Osteocyte (in vitro differentiated cells): ENCODE results near the gene PEX11B. TPM values are rescaled to one million over a fixed set of nuclear protein-coding genes. Genes with fewer than 3 reads are reported as not detected.

Experiments used
- DNase-seq: peaks from one replicate; pipeline ENCODE4 v3.0.0; 2021; ENCODE audit warnings: mixed read lengths; ENCODE audit not compliant: unreplicated experiment; ENCODE audit errors: extremely low spot score
- H3K27ac Mint-ChIP-seq: one replicate; pipeline ENCODE4 v1.8.0; 2021; ENCODE audit warnings: mild to moderate bottlenecking, mixed read lengths; ENCODE audit not compliant: unreplicated experiment
- H3K27me3 Mint-ChIP-seq: one replicate; pipeline ENCODE4 v1.8.0; 2021; ENCODE audit warnings: mixed read lengths; ENCODE audit not compliant: unreplicated experiment
- H3K36me3 Mint-ChIP-seq: one replicate; pipeline ENCODE4 v1.8.0; 2021; ENCODE audit warnings: mixed read lengths; ENCODE audit not compliant: unreplicated experiment
- H3K4me1 Mint-ChIP-seq: one replicate; pipeline ENCODE4 v1.8.0; 2021; ENCODE audit warnings: mixed read lengths; ENCODE audit not compliant: unreplicated experiment
- H3K4me3 Mint-ChIP-seq: one replicate; pipeline ENCODE4 v1.8.0; 2021; ENCODE audit warnings: mild to moderate bottlenecking, moderate library complexity, mixed read lengths; ENCODE audit not compliant: unreplicated experiment
- H3K9me3 Mint-ChIP-seq: one replicate; pipeline ENCODE4 v1.8.0; 2021; ENCODE audit warnings: mixed read lengths; ENCODE audit not compliant: unreplicated experiment
- total RNA-seq: library from RNA; stranded (reverse); gene quantifications from 2 replicates; pipeline ENCODE4 v1.2.1, GENCODE V29; 2021
- TF ChIP-seq, protein P1 (sequence below): fragments of 200-600 bp; sonication (generic); IDR thresholded peaks from 2 replicates; pipeline ENCODE4 v1.5.0; 2021; ENCODE audit warnings: antibody characterized with exemption, mild to moderate bottlenecking, moderate library complexity

PEX11B gene
- total RNA-seq, 1 donor from 2014 or later = 29.8 TPM

- TF ChIP-seq, protein P1, sequence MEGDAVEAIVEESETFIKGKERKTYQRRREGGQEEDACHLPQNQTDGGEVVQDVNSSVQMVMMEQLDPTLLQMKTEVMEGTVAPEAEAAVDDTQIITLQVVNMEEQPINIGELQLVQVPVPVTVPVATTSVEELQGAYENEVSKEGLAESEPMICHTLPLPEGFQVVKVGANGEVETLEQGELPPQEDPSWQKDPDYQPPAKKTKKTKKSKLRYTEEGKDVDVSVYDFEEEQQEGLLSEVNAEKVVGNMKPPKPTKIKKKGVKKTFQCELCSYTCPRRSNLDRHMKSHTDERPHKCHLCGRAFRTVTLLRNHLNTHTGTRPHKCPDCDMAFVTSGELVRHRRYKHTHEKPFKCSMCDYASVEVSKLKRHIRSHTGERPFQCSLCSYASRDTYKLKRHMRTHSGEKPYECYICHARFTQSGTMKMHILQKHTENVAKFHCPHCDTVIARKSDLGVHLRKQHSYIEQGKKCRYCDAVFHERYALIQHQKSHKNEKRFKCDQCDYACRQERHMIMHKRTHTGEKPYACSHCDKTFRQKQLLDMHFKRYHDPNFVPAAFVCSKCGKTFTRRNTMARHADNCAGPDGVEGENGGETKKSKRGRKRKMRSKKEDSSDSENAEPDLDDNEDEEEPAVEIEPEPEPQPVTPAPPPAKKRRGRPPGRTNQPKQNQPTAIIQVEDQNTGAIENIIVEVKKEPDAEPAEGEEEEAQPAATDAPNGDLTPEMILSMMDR = no peak
- H3K36me3 Mint-ChIP-seq = peaks cover 18% of the 10 kb centered on the region
- DNase-seq = no peak
- peak overlapping the region; percentile 87 for H3K27ac Mint-ChIP-seq
- H3K4me1 Mint-ChIP-seq = peaks cover 31% of the 10 kb centered on the region
- H3K9me3 Mint-ChIP-seq = no peaks in the 10 kb centered on the region
- H3K27me3 Mint-ChIP-seq = no peaks in the 10 kb centered on the region
- H3K4me3 Mint-ChIP-seq = no peak overlapping the region
These were observed 11.4 kb downstream of the PEX11B start for GRCh38 chr1:145906954-145907753.

GRCh38 chr1:145901312-145902021 is 17.1 kb downstream of the PEX11B start:
- Mint-ChIP-seq H3K27ac (no peak overlapping the region), H3K4me3 (no peak overlapping the region), H3K4me1 (peaks cover under 1% of the 10 kb centered on the region), H3K36me3 (peaks cover 17% of the 10 kb centered on the region), H3K27me3 (no peaks in the 10 kb centered on the region), H3K9me3 (no peaks in the 10 kb centered on the region)
- TF ChIP-seq, protein P1 = no peak
- no peak for DNase-seq

- no peak for DNase-seq
- Mint-ChIP-seq H3K4me3 (no peak overlapping the region), H3K27me3 (no peaks in the 10 kb centered on the region), H3K36me3 (peaks cover 16% of the 10 kb centered on the region), H3K27ac (no peak overlapping the region), H3K9me3 (no peaks in the 10 kb centered on the region), H3K4me1 (no peaks in the 10 kb centered on the region)
- TF ChIP-seq, protein P1 = no peak
These were observed 19.8 kb downstream of the PEX11B start for GRCh38 chr1:145898756-145899155.

- H3K27me3 Mint-ChIP-seq = no peaks in the 10 kb centered on the region
- peaks cover 19% of the 10 kb centered on the region for H3K36me3 Mint-ChIP-seq
- no peak for DNase-seq
- H3K9me3 Mint-ChIP-seq = no peaks in the 10 kb centered on the region
- no peak overlapping the region for H3K27ac Mint-ChIP-seq
- no peak overlapping the region for H3K4me3 Mint-ChIP-seq
- H3K4me1 Mint-ChIP-seq = peaks cover 6% of the 10 kb centered on the region
- TF ChIP-seq, protein P1 = no peak
These were observed 20.5 kb downstream of the PEX11B start for GRCh38 chr1:145897969-145898368.

- no peak for DNase-seq
- no peak overlapping the region for H3K4me3 Mint-ChIP-seq
- H3K36me3 Mint-ChIP-seq = peaks cover 16% of the 10 kb centered on the region
- H3K4me1 Mint-ChIP-seq = peaks cover 28% of the 10 kb centered on the region
- TF ChIP-seq, protein P1 = no peak
- no peak overlapping the region for H3K27ac Mint-ChIP-seq
- H3K9me3 Mint-ChIP-seq = no peaks in the 10 kb centered on the region
- no peaks in the 10 kb centered on the region for H3K27me3 Mint-ChIP-seq
These were observed 23.0 kb downstream of the PEX11B start for GRCh38 chr1:145895471-145895870.
